T-helper 2 cell (primary cell): Measurements from ENCODE around the gene MYH7B.
A peak's percentile ranks its signal among the peaks of the same experiment; 100 is the strongest.

ENCODE experiments used
- DNase-seq, 5 experiments: peaks; one replicate each; pipeline versions ENCODE4 v3.0.0 to v3.0.0-alpha.2; 2012 to 2022
- total RNA-seq, 2 donors: gene quantifications; one replicate each; lab custom pipeline; 2026; lab: John Stamatoyannopoulos, UW

MYH7B gene
- total RNA-seq: 0.62 to 0.81 reads per million in 2 donors

DNA sequence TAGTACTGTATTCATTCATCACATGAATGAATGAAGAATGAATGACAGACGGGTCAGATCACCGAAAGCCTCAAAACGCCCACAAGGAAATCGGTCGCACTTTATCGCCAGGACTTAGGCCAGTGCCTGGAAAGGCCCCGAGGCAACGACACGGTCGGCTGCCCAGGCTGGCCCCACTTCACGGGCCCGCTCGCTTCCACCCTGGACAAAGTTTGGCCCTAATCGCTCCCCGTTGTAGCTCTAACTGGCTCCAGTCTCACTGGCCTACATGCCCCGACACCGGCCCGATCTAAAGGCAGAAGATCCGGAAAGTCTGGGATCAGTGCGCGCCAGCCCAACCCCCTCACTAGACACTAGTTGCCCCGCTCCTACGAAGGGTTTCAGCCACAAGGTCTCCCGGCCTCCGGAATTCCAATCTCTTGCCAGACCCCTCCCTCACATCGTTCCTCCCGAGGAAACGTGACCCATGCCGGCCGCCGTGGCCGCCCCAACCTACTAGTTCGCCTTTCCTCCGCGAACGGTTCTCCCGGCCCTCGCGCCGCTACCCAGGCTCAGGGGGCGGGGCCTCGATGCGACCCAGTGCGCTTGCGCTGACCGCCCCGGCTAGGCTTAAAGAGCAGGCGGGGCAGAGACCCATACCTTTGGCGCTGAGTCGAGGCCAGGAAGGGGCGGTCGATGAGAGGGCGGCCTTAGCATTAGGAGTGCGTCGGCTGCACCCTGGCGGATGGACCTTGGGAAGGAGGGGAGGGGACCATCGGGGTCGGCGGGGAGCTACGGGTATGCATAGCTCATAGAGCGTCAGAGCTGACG, at the start of gene MYH7B, which contains the start of gene GSS:
Gene MYH7B, plus strand, starts transcription at position 638 of the 810 bp plus-strand sequence. CDS start 22,138 bp downstream, outside the sequence.
Gene GSS, minus strand, starts transcription at position 576 of the 810 bp plus-strand sequence. CDS start 3,954 bp downstream, outside the sequence.
- peak; percentile 91 to 98 (median 95) for DNase-seq

- peak in 1 of 5 experiments; percentile 18 for DNase-seq
Observed at GRCh38 chr20:34907616-34908469, 47.8 kb upstream of the MYH7B start.

GRCh38 chr20:34915131-34915530, 40.5 kb upstream of the MYH7B start:
- DNase-seq: no peak

DNA sequence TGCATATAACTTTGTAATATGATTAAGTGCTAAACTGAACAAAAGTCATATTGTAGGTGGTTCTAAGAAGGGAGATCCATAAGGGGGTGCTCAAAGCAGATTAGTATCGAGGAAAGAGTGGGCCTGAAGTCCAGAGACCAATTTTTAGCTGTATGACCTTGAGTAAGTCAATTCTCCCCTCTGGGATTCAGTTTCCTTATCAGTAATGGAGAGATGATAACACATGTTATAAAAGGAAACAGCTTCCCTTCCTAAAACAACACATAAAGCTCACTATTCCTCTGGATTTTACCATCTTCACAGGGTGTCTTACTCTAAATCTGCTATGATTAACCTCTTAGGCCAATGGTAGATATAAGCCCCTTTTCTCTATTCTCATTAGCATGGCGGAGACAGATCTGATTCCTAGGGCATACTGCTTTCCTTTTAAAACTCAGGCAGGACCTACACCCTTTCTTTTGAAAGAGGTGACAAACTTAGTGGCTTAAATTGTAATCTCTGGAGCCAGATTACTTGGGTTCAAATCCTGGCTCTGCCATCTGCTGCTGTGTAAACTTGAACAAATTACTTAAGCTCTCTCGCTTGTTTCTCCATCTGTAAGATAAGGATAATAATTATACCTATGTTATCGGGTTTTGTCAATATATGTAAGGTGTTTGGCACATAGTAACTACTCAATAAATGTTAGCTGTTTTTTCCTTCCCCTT, 39.8 kb upstream of the MYH7B start:
- no peak for DNase-seq

GRCh38 chr20:34916774-34917354, 38.8 kb upstream of the MYH7B start:
- no peak for DNase-seq

- peak in 1 of 5 experiments; percentile 13 for DNase-seq
Observed at GRCh38 chr20:34920055-34920454, 35.6 kb upstream of the MYH7B start.

DNA sequence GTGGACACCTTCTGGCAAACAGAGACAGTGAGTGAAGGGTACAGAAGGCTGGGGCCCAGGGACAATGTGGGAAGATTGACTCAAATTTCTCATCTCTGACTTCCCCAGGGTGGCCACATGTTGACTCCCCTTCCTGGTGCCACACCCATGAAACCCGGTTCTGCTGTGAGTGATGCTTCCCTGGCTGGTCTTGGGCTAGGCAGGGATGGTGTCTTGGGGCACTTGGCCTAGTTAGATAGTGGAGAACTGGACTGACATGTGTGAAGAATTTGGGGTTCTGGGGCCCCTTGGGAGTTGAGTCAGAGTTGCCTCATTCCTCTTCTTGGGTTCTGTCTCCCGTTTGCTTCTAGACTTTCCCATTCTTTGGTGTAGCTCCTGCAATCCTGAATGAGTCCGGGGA, 34.2 kb upstream of the MYH7B start:
- no peak for DNase-seq

DNA sequence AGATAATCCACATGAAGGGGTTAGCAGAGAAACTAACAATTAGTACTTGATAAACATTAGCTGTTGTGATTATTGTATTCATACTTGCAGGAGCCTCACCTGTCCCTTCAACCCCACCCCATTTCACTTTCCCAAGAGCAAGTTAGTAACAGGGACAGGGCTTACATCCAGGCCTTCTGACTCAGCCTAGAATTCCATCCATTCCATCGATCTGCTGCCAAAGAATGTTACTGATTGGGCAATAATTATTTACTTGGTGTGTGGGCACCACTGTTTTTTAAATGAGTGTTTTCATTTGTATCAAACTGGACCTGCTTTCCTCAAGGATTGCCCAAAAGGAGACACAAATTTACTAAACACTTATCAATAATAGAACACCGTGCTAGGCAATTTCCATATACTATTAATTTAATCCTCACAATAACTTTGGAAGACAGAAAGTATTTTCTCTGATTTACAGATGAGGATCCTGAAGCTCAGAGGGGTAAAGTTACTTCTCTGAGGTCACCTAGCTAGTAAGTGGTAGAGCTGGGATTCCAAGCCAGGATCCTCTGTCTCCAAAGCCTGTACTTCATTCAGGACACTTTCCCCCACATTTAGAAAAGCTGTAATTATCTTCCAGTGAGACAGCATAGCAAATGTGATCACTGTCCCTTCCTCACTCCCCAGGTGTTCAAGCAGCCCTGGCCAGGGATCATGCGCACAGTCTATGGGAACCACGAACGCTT, 32.9 kb upstream of the MYH7B start:
- DNase-seq: no peak

GRCh38 chr20:34923414-34923813, 32.3 kb upstream of the MYH7B start:
- no peak for DNase-seq

DNA sequence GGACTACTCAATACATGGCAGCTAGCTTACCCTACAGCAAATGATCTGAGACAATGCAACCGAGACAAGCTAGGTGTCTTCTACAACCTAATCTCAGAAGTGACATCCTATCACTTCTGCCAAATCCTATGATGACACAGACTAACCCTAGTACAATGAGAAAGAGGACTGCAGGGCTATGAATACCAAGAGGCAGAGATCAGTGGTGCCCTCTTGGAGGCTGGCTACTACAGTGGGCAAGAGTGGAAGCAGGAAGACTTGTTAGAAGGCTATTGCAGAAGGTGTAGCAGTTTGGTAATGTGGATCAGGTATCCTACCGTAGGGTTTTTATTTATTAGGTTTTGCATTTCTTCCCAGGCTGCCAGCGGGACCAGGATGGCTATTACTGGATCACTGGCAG, 30.3 kb upstream of the MYH7B start:
- no peak for DNase-seq

GRCh38 chr20:34925981-34926380, 29.7 kb upstream of the MYH7B start:
- peak in 1 of 5 experiments; percentile 22 for DNase-seq

- DNase-seq: no peak
Observed at GRCh38 chr20:34926581-34926980, 29.1 kb upstream of the MYH7B start.

GRCh38 chr20:34927736-34928135, 27.9 kb upstream of the MYH7B start:
- DNase-seq: no peak

GRCh38 chr20:34928411-34928810, 27.3 kb upstream of the MYH7B start:
- no peak for DNase-seq

GRCh38 chr20:34931771-34932170, 23.9 kb upstream of the MYH7B start:
- peak in 1 of 5 experiments; percentile 9 for DNase-seq

DNA sequence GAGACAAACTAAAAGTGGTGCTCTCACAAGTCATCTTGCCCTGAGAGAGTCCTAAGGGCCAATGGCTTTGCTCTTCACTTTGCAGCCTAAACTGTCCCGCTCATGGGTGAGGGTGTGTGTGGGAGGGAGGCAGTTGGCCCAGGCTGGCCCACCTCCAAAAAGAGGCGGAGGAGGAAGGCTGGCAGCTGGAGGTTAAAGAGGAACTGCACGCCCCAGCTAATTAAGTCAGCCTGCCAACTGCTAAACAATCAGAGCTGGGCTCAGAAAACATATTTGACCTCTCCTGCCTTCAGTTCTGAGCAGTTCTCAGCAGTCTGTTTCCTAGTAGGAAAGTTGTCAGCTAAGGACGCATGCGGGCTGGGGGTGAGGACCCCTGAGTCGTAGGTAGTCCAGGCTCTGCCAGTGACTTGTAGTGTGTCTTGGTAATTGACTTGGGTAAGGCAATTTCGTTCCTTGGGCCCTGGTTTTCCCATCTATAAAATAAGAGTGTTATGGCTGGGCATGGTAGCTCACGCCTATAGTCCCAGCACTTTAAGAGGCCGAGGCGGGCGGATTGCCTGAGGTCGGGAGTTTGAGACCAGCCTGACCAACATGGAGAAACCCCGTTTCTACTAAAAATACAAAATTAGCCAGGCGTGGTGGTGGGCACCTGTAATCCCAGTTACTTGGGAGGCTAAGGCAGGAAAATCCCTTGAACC, 17.1 kb upstream of the MYH7B start:
- no peak for DNase-seq

- DNase-seq: no peak
Observed at GRCh38 chr20:34940081-34940481, 15.6 kb upstream of the MYH7B start.

DNA sequence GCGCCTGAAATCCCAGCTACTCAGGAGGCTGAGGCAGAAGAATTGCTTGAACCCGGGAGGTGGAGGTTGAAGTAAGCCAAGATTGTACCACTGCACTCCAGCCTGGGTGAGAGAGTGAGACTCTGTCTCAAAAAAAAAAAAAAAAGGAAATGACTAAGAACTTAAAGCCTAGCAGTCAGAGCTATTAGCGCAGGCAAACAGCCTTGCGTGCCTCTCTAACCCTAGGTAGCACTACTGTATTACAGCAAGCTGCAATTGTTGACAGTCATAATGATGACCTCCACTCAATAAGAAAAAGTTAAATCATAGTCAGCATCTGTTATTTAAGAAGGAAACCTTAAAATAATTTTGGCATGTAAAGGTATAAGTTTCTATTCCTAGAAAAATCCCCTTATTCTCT, 14.4 kb upstream of the MYH7B start:
- DNase-seq: peak in 1 of 5 experiments; percentile 6

- no peak for DNase-seq
Observed at GRCh38 chr20:34942301-34942700, 13.4 kb upstream of the MYH7B start.

DNA sequence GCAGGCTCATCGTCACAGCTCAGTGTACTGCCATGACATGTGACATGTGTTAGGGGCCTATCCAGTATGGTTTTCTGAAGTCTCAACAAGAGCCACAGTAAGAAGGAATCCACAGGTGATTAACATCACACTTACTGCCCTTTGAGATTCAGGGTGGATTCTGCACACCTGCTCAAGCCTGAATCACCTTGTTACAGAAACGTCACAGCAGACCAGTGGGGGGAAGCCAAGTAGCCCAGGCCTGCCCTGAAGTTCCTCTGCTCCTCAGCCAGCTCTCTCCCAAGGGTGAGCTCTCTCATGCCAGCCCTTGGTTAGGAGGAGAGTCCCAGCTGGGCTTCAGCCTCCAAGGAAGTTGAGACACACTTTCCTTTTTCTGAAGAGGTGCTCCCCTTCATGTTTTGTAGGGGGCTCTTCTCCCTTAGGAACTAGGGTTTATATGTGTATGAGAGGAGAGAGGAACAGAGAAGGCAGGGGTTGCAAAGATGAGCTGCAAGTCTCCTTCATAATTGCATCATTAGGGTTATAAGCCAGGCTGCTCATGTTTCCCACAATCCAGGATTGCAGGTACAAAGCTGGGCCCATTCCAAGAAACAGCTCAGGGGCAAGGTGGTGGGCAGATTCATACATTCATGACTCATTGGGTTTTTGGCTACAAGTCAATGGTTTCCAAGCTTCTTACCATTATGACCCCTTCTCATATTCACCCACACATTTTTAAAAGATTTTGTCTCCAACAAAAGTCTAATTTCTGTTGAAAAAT, 11.7 kb upstream of the MYH7B start:
- no peak for DNase-seq
